HepG2 (cell line): ENCODE data around the gene KRTAP12-3. TPM values are rescaled to one million over a fixed set of nuclear protein-coding genes. Genes with fewer than 3 reads are reported as not detected.

Experiments
- CENPT ChIP-seq: sonication (generic); formaldehyde crosslinking; IDR thresholded peaks from 2 replicates; pipeline ENCODE4 v1.8.0; 2022; ENCODE audit warnings: low read depth, mild to moderate bottlenecking, moderate library complexity, missing genetic modification reagents
- KAT2B ChIP-seq: fragments of 150-350 bp; IDR thresholded peaks from 2 replicates; pipeline ENCODE4 v1.6.1; 2014; ENCODE audit warnings: low read depth, low read length, borderline replicate concordance
- MLLT10 ChIP-seq: sonication (generic); formaldehyde crosslinking; IDR thresholded peaks from 2 replicates; pipeline ENCODE4 v1.4.0; 2020; ENCODE audit warnings: missing genetic modification reagents
- NCOR1 ChIP-seq: fragments of 200-600 bp; sonication (generic); IDR thresholded peaks from 2 replicates; pipeline ENCODE4 v1.7.0; 2017; ENCODE audit warnings: antibody characterized with exemption, low read length, borderline replicate concordance
- NFIC ChIP-seq: IDR thresholded peaks from 2 replicates; pipeline ENCODE4 v1.6.1; 2012; ENCODE audit warnings: mild to moderate bottlenecking, low read length, inconsistent platforms
- NR2F1 ChIP-seq, 2 experiments: fragments of 450-650 bp in 1 of 2; formaldehyde crosslinking in 1 of 2; IDR thresholded peaks; 2 replicates each; pipeline versions ENCODE4 v1.5.0 to v1.6.1; 2016 to 2020; ENCODE audit warnings: mild to moderate bottlenecking in 1 of 2, missing compliant biosample characterization in 1 of 2, missing genetic modification reagents in 1 of 2, moderate library complexity in 1 of 2
- PBX3 ChIP-seq: sonication (generic); formaldehyde crosslinking; IDR thresholded peaks from 2 replicates; pipeline ENCODE4 v1.8.1; 2023; ENCODE audit warnings: missing genetic modification reagents, inconsistent platforms, borderline replicate concordance
- PHF21A ChIP-seq: sonication (generic); formaldehyde crosslinking; IDR thresholded peaks from 2 replicates; pipeline ENCODE4 v1.5.0; 2020; ENCODE audit warnings: mild to moderate bottlenecking, missing genetic modification reagents
- SP5 ChIP-seq: IDR thresholded peaks from 2 replicates; pipeline ENCODE4 v1.6.1; 2016; ENCODE audit warnings: low read depth, borderline replicate concordance
- TBP ChIP-seq: sonication (generic); formaldehyde crosslinking; IDR thresholded peaks from 2 replicates; pipeline ENCODE4 v1.5.0; 2020; ENCODE audit warnings: missing genetic modification reagents
- TOE1 ChIP-seq: sonication (generic); formaldehyde crosslinking; IDR thresholded peaks from 2 replicates; pipeline ENCODE4 v1.4.0; 2020; ENCODE audit warnings: mild to moderate bottlenecking, missing genetic modification reagents
- TOPORS ChIP-seq: sonication (generic); formaldehyde crosslinking; IDR thresholded peaks from 2 replicates; pipeline ENCODE4 v1.8.0; 2023; ENCODE audit warnings: mild to moderate bottlenecking, missing genetic modification reagents
- ZIK1 ChIP-seq: sonication (generic); formaldehyde crosslinking; IDR thresholded peaks from 2 replicates; pipeline ENCODE4 v1.5.0; 2020; ENCODE audit warnings: mild to moderate bottlenecking, low read depth, missing genetic modification reagents, borderline replicate concordance
- ZNF720 ChIP-seq: sonication (generic); formaldehyde crosslinking; IDR thresholded peaks from 2 replicates; pipeline ENCODE4 v1.4.0; 2020; ENCODE audit warnings: missing genetic modification reagents
- ZNF747 ChIP-seq: sonication (generic); formaldehyde crosslinking; IDR thresholded peaks from 2 replicates; pipeline ENCODE4 v1.8.1; 2023; ENCODE audit warnings: missing genetic modification reagents, mild to moderate bottlenecking, borderline replicate concordance
- ZNF816 ChIP-seq: sonication (generic); formaldehyde crosslinking; IDR thresholded peaks from 2 replicates; pipeline ENCODE4 v1.8.0; 2022; ENCODE audit warnings: missing genetic modification reagents, mild to moderate bottlenecking, borderline replicate concordance
- ZSCAN20 ChIP-seq: sonication (generic); formaldehyde crosslinking; IDR thresholded peaks from 2 replicates; pipeline ENCODE4 v1.4.0; 2020; ENCODE audit warnings: missing genetic modification reagents, mild to moderate bottlenecking, borderline replicate concordance
- ZSCAN30 ChIP-seq: sonication (generic); formaldehyde crosslinking; IDR thresholded peaks from 2 replicates; pipeline ENCODE4 v1.5.0; 2020; ENCODE audit warnings: mild to moderate bottlenecking, missing genetic modification reagents
- polyA plus RNA-seq, 8 experiments: library from polyadenylated mRNA; depleted of rRNA in 3 of 8; stranded (reverse) in 7 of 8; unstranded in 1 of 8; fragments of >200 nt; fragmentation: Illumina TruSeq in 4 of 8; extraction: Trizol in 4 of 8; gene quantifications; 2 replicates each; pipeline versions ENCODE4 v1.2.1 to v1.2.3, GENCODE V29; 2011 to 2016; ENCODE audit warnings: low read depth in 4 of 8, missing spikeins in 1 of 8, mixed read lengths in 1 of 8; ENCODE audit not compliant: insufficient read depth in 1 of 8
- total RNA-seq, 5 experiments: library from RNA; depleted of rRNA; stranded (reverse); fragments of >200 nt; fragmentation: Illumina TruSeq; extraction: Trizol; gene quantifications; 2 replicates each; pipeline ENCODE4 v1.2.3, GENCODE V29; 2016; ENCODE audit warnings: low read depth in 1 of 5
- TF ChIP-seq, protein P1 (sequence below): fragments of 450-650 bp; IDR thresholded peaks from 2 replicates; pipeline ENCODE4 v1.6.1; 2016
- TF ChIP-seq, protein P2 (sequence below): sonication (generic); formaldehyde crosslinking; IDR thresholded peaks from 2 replicates; pipeline ENCODE4 v1.5.1; 2020; ENCODE audit warnings: missing genetic modification reagents, mild to moderate bottlenecking, borderline replicate concordance
- TF ChIP-seq, protein P3 (sequence below): sonication (generic); formaldehyde crosslinking; IDR thresholded peaks from 2 replicates; pipeline ENCODE4 v1.5.0; 2020; ENCODE audit warnings: missing genetic modification reagents, mild to moderate bottlenecking, borderline replicate concordance

Gene KRTAP12-3
- total and polyA plus RNA-seq, 2 of the 13 experiments (the other 11 are each of a cell fraction or from before 2014, with no cell fraction given): not detected

- TF ChIP-seq TOPORS (no peak), TBP (CRISPR knock-in tag) (no peak), PHF21A (CRISPR knock-in tag) (0 out of 2 replicates have a peak, but pooled peaks have one; percentile 40), ZNF720 (CRISPR knock-in tag) (no peak), ZIK1 (CRISPR knock-in tag) (no peak), NCOR1 (0 out of 2 replicates have a peak, but pooled peaks have one; percentile 35), ZNF816 (CRISPR knock-in tag) (no peak), CENPT (no peak), KAT2B (no peak), ZNF747 (no peak), MLLT10 (no peak), ZSCAN20 (CRISPR knock-in tag) (no peak), ZSCAN30 (CRISPR knock-in tag) (no peak), NFIC (no peak; the same call in 1 of the 2 replicates), PBX3 (no peak), TOE1 (CRISPR knock-in tag) (no peak), SP5 (CRISPR knock-in tag) (0 out of 2 replicates have a peak, but pooled peaks have one; percentile 36), NR2F1 (CRISPR knock-in tag; IDR thresholded peaks at IDR 0.05) (peak; percentile 52 to 90; a peak in 2 of 4 replicates)
- TF ChIP-seq, protein P1, sequence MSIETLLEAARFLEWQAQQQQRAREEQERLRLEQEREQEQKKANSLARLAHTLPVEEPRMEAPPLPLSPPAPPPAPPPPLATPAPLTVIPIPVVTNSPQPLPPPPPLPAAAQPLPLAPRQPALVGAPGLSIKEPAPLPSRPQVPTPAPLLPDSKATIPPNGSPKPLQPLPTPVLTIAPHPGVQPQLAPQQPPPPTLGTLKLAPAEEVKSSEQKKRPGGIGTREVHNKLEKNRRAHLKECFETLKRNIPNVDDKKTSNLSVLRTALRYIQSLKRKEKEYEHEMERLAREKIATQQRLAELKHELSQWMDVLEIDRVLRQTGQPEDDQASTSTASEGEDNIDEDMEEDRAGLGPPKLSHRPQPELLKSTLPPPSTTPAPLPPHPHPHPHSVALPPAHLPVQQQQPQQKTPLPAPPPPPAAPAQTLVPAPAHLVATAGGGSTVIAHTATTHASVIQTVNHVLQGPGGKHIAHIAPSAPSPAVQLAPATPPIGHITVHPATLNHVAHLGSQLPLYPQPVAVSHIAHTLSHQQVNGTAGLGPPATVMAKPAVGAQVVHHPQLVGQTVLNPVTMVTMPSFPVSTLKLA: 0 out of 2 replicates have a peak, but pooled peaks have one; percentile 34
- TF ChIP-seq, protein P2, sequence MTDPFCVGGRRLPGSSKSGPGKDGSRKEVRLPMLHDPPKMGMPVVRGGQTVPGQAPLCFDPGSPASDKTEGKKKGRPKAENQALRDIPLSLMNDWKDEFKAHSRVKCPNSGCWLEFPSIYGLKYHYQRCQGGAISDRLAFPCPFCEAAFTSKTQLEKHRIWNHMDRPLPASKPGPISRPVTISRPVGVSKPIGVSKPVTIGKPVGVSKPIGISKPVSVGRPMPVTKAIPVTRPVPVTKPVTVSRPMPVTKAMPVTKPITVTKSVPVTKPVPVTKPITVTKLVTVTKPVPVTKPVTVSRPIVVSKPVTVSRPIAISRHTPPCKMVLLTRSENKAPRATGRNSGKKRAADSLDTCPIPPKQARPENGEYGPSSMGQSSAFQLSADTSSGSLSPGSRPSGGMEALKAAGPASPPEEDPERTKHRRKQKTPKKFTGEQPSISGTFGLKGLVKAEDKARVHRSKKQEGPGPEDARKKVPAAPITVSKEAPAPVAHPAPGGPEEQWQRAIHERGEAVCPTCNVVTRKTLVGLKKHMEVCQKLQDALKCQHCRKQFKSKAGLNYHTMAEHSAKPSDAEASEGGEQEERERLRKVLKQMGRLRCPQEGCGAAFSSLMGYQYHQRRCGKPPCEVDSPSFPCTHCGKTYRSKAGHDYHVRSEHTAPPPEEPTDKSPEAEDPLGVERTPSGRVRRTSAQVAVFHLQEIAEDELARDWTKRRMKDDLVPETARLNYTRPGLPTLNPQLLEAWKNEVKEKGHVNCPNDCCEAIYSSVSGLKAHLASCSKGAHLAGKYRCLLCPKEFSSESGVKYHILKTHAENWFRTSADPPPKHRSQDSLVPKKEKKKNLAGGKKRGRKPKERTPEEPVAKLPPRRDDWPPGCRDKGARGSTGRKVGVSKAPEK: peak; percentile 41; the same call in 1 of the 2 replicates
- TF ChIP-seq, protein P3, sequence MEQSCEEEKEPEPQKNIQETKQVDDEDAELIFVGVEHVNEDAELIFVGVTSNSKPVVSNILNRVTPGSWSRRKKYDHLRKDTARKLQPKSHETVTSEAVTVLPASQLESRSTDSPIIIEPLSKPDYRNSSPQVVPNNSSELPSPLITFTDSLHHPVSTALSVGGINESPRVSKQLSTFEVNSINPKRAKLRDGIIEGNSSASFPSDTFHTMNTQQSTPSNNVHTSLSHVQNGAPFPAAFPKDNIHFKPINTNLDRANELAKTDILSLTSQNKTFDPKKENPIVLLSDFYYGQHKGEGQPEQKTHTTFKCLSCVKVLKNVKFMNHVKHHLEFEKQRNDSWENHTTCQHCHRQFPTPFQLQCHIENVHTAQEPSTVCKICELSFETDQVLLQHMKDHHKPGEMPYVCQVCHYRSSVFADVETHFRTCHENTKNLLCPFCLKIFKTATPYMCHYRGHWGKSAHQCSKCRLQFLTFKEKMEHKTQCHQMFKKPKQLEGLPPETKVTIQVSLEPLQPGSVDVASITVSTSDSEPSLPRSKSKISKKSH (CRISPR knock-in tag): no peak
Observed at GRCh38 chr21:44700101-44701022, 42.6 kb downstream of the KRTAP12-3 start (continued).
